ENCODE results near the gene NEDD4L. TPM values are rescaled to one million over a fixed set of nuclear protein-coding genes. Genes with fewer than 3 reads are reported as not detected.
A peak's percentile ranks its signal among the peaks of the same experiment; 100 is the strongest.

NEDD4L gene
- total RNA-seq, 1 donor from 2014 or later: 41.4 TPM

DNA sequence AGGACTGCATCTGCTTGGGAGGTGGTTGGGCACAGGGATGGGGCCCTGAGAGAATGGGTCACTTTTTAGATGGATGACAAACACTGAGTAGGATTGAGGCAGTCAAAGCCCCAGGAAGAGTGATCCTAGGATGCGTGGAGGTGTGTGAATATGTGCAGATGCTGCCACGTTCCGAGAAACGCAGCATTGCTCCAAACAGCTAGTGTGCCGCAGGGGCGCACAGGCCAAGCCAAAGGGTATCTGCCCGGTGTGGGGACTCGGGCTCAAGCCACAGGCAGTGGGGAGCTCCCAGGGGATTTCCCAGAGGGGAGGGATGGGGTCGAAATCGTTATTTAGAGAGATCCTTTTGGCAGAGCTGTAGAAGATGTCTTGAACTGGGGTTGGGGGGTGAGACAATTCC, 310.8 kb downstream of the NEDD4L start:
- Mint-ChIP-seq H3K27me3 (ENCODE audit: low read depth) (no peaks in the 10 kb centered on the region), H3K4me3 (no peak overlapping the region), H3K36me3 (ENCODE audit: low read depth) (peaks cover 10% of the 10 kb centered on the region), H3K4me1 (peaks cover 4% of the 10 kb centered on the region), H3K9me3 (no peaks in the 10 kb centered on the region), H3K27ac (ENCODE audit: unreplicated experiment) (peak overlapping the region; percentile 27)
- DNase-seq (ENCODE audit: low read depth, low spot score): no peak
- TF ChIP-seq, protein P1, sequence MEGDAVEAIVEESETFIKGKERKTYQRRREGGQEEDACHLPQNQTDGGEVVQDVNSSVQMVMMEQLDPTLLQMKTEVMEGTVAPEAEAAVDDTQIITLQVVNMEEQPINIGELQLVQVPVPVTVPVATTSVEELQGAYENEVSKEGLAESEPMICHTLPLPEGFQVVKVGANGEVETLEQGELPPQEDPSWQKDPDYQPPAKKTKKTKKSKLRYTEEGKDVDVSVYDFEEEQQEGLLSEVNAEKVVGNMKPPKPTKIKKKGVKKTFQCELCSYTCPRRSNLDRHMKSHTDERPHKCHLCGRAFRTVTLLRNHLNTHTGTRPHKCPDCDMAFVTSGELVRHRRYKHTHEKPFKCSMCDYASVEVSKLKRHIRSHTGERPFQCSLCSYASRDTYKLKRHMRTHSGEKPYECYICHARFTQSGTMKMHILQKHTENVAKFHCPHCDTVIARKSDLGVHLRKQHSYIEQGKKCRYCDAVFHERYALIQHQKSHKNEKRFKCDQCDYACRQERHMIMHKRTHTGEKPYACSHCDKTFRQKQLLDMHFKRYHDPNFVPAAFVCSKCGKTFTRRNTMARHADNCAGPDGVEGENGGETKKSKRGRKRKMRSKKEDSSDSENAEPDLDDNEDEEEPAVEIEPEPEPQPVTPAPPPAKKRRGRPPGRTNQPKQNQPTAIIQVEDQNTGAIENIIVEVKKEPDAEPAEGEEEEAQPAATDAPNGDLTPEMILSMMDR (conservative IDR thresholded peaks at IDR 0.05): no peak

DNA sequence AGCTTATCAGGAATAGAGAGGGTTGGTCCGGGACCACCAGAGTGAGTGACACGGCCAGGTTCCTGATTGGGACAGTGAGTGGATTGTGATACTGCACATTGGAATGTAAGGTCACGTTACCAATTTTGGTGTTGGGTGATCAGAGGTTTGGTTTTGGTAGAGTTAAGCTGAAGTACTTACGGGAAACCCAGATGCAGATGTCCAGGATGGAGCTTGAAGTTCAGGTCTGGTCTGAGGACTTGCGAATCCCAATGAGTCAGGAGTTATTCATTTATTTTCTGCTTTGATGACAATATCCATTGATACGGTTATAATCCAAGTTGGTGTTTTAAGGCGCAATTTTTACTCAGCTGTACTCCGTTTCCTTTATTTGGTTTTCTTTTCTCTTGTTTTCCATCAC, 311.2 kb downstream of the NEDD4L start:
- H3K4me1 Mint-ChIP-seq: peaks cover 4% of the 10 kb centered on the region
- no peaks in the 10 kb centered on the region for H3K9me3 Mint-ChIP-seq
- no peak for DNase-seq (ENCODE audit: low read depth, low spot score)
- H3K27me3 Mint-ChIP-seq (ENCODE audit: low read depth): no peaks in the 10 kb centered on the region
- H3K27ac Mint-ChIP-seq (ENCODE audit: unreplicated experiment): no peak overlapping the region
- H3K36me3 Mint-ChIP-seq (ENCODE audit: low read depth): peaks cover 10% of the 10 kb centered on the region
- TF ChIP-seq, protein P1 (conservative IDR thresholded peaks at IDR 0.05): no peak
- H3K4me3 Mint-ChIP-seq: no peak overlapping the region

DNA sequence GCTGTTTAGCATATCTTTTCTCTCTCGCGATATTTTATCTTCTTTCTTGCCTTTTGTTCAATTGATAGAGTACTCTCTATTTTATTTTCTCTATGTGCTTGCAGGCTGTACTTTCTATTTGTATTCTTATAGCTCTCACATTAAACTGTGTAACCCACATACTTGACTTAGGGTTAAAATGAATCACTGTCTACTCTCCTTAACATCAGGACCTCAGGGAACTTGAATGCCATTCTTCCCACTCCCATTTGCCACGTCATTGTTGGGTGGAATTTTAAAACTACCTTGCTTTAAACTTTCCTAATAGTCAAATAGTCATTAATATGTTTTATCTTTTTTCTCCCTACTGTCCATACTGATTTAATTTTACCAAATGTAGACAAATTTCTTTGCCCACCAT, 315.2 kb downstream of the NEDD4L start:
- Mint-ChIP-seq H3K27ac (ENCODE audit: unreplicated experiment) (peak overlapping the region; percentile 20), H3K9me3 (no peaks in the 10 kb centered on the region), H3K4me3 (no peak overlapping the region), H3K27me3 (ENCODE audit: low read depth) (no peaks in the 10 kb centered on the region), H3K36me3 (ENCODE audit: low read depth) (peaks cover 8% of the 10 kb centered on the region), H3K4me1 (peaks cover 13% of the 10 kb centered on the region)
- TF ChIP-seq, protein P1 (conservative IDR thresholded peaks at IDR 0.05): no peak
- no peak for DNase-seq (ENCODE audit: low read depth, low spot score)

DNA sequence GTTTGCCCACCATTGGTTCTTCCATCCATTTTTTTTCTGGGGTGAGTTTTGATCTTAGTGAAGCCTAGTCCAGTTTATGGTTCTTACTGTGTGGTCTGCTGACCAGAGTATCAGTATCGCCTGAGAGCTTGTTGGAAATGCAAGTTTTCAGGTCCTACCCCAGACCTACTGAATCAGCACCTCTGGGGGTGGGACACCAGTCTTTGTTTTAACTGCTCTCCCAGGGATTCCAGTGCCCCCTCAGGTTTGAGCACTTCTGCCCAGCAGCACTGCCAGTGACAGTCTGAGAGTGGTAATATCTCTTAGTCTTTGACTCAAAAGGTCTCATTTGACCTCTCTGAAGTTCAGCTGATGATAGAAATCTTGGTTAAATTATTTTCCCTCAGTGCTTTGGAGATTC, 315.6 kb downstream of the NEDD4L start:
- TF ChIP-seq, protein P1 (conservative IDR thresholded peaks at IDR 0.05): no peak
- Mint-ChIP-seq H3K4me1 (peaks cover 13% of the 10 kb centered on the region), H3K27me3 (ENCODE audit: low read depth) (no peaks in the 10 kb centered on the region), H3K27ac (ENCODE audit: unreplicated experiment) (no peak overlapping the region), H3K4me3 (no peak overlapping the region), H3K36me3 (ENCODE audit: low read depth) (peaks cover 5% of the 10 kb centered on the region), H3K9me3 (no peaks in the 10 kb centered on the region)
- DNase-seq (ENCODE audit: low read depth, low spot score): no peak

DNA sequence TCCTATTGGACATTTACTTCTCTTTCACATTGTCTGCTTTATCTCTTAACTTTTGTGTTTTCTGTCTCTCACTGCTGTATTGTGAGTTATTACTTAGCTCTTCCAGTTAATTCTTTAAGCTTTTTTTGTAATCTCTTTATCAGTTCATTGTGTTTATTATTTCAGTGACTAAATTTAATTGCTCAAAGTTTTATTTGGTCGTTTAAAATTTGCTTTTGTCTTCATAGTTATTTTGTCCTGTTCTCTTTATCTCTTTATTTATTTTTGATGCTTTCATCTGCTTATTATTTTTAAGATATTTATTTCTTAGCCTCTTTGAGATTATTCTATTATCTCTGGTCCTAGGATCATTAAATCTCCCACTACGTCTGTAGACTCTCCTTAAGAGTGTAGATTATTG, 316.3 kb downstream of the NEDD4L start:
- DNase-seq (ENCODE audit: low read depth, low spot score): no peak
- Mint-ChIP-seq H3K27ac (ENCODE audit: unreplicated experiment) (no peak overlapping the region), H3K9me3 (no peaks in the 10 kb centered on the region), H3K27me3 (ENCODE audit: low read depth) (no peaks in the 10 kb centered on the region), H3K4me3 (no peak overlapping the region), H3K36me3 (ENCODE audit: low read depth) (peaks cover 5% of the 10 kb centered on the region), H3K4me1 (peaks cover 13% of the 10 kb centered on the region)
- TF ChIP-seq, protein P1 (conservative IDR thresholded peaks at IDR 0.05): no peak

DNA sequence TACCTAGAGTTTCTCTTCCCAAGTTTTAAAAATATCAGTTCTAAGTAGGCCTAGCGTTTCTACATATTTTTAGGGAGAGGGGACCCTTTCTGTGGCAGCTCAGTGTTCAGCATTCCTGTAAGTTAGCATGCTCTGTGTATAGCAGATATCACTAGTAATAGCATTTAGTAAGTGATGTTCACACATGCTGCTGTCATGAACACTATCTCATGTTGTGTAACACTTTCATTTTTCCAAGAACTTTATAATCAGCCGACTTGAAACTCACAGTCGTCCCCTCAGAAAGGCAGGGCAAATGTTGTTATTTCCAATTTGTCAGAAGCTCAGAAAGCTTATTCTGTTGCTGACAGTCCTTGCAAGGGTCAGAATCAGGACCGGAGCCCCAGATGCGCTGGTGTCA, 317.2 kb downstream of the NEDD4L start:
- Mint-ChIP-seq H3K4me1 (peaks cover 13% of the 10 kb centered on the region), H3K27ac (ENCODE audit: unreplicated experiment) (no peak overlapping the region), H3K36me3 (ENCODE audit: low read depth) (peaks cover 8% of the 10 kb centered on the region), H3K4me3 (no peak overlapping the region), H3K9me3 (no peaks in the 10 kb centered on the region), H3K27me3 (ENCODE audit: low read depth) (no peaks in the 10 kb centered on the region)
- DNase-seq (ENCODE audit: low read depth, low spot score): no peak
- TF ChIP-seq, protein P1 (conservative IDR thresholded peaks at IDR 0.05): no peak
